Stimulated activated CD8-positive, alpha-beta memory T cell treated with anti-CD3 and anti-CD28 coated beads, Interleukin-2, amount 100 ng/mL, for 48 hours (primary cell): ENCODE results near the gene UBE3D.
"Not testable (repeated sequence)": the region's sequence is repeated elsewhere in the genome, so short reads cannot be mapped to it uniquely, and the experiment has no call there.

Source experiments
- DNase-seq, 2 donors: peaks; one replicate each; pipeline ENCODE4 v3.0.0-alpha.2; 2020; ENCODE audit warnings: low read depth in 2 of 2

Gene UBE3D

GRCh38 chr6:82872185-82872584 lies 193.5 kb downstream of the UBE3D start:
- no peak for DNase-seq

- no peak for DNase-seq
Observed at GRCh38 chr6:82870582-82871172, 195.0 kb downstream of the UBE3D start.

- no peak for DNase-seq
Observed at GRCh38 chr6:82869493-82869892, 196.1 kb downstream of the UBE3D start.

GRCh38 chr6:82867946-82868345 lies 197.7 kb downstream of the UBE3D start:
- no peak for DNase-seq

- no peak for DNase-seq
Observed at GRCh38 chr6:82866446-82866845, 199.2 kb downstream of the UBE3D start.

- DNase-seq: no peak
Observed at GRCh38 chr6:82865461-82865860, 200.2 kb downstream of the UBE3D start.

GRCh38 chr6:82863781-82864180 lies 201.9 kb downstream of the UBE3D start:
- DNase-seq: no peak

- DNase-seq: no peak
Observed at GRCh38 chr6:82862543-82862942, 203.1 kb downstream of the UBE3D start.

GRCh38 chr6:82861121-82861520 lies 204.5 kb downstream of the UBE3D start:
- DNase-seq: no peak

GRCh38 chr6:82856077-82856476 lies 209.6 kb downstream of the UBE3D start:
- not testable (repeated sequence) for DNase-seq

- not testable (repeated sequence) for DNase-seq
Observed at GRCh38 chr6:82852904-82853303, 212.7 kb downstream of the UBE3D start.

- no peak for DNase-seq
Observed at GRCh38 chr6:82843291-82843885, 222.3 kb downstream of the UBE3D start.

GRCh38 chr6:82842721-82843120 lies 222.9 kb downstream of the UBE3D start:
- DNase-seq: no peak
